ENCODE data around the gene SPATS2.

Gene SPATS2

DNA sequence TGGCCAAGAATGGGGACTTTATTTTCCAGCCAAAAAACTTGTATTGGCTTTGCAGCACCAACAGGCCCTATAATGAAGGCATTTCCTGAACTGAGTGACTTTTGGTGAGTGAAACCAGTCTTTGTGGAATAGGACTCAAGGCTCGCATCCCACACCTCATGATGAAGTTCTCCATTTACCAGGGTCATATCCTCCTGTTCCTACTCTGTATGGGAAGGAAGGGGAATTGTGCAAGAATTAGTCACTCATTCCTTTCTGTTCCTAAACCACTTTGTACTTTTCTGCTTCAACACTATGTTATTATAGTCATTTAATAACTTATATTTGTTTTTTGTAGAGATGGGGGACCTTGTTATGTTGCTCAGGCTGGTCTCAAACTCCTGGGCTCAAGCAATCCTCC, 2.3 kb upstream of the SPATS2 start:
- TF ChIP-seq TAF1 (IDR thresholded peaks at IDR 0.05; ENCODE audit: borderline replicate concordance, insufficient read depth, low read length): no peak
- no peak for TF ChIP-seq POLR2AphosphoS5 (IDR thresholded peaks at IDR 0.05; ENCODE audit: low read depth, low read length)
- no peak for TF ChIP-seq FOXP2 (optimal IDR thresholded peaks at IDR 0.05; ENCODE audit: borderline replicate concordance, extremely low read depth, extremely low read length, insufficient read depth)
- TF ChIP-seq, protein P1, sequence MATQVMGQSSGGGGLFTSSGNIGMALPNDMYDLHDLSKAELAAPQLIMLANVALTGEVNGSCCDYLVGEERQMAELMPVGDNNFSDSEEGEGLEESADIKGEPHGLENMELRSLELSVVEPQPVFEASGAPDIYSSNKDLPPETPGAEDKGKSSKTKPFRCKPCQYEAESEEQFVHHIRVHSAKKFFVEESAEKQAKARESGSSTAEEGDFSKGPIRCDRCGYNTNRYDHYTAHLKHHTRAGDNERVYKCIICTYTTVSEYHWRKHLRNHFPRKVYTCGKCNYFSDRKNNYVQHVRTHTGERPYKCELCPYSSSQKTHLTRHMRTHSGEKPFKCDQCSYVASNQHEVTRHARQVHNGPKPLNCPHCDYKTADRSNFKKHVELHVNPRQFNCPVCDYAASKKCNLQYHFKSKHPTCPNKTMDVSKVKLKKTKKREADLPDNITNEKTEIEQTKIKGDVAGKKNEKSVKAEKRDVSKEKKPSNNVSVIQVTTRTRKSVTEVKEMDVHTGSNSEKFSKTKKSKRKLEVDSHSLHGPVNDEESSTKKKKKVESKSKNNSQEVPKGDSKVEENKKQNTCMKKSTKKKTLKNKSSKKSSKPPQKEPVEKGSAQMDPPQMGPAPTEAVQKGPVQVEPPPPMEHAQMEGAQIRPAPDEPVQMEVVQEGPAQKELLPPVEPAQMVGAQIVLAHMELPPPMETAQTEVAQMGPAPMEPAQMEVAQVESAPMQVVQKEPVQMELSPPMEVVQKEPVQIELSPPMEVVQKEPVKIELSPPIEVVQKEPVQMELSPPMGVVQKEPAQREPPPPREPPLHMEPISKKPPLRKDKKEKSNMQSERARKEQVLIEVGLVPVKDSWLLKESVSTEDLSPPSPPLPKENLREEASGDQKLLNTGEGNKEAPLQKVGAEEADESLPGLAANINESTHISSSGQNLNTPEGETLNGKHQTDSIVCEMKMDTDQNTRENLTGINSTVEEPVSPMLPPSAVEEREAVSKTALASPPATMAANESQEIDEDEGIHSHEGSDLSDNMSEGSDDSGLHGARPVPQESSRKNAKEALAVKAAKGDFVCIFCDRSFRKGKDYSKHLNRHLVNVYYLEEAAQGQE (IDR thresholded peaks at IDR 0.05; ENCODE audit: insufficient read depth in 1 of 2, low read depth in 2 of 2, low read length in 2 of 2): no peak

DNA sequence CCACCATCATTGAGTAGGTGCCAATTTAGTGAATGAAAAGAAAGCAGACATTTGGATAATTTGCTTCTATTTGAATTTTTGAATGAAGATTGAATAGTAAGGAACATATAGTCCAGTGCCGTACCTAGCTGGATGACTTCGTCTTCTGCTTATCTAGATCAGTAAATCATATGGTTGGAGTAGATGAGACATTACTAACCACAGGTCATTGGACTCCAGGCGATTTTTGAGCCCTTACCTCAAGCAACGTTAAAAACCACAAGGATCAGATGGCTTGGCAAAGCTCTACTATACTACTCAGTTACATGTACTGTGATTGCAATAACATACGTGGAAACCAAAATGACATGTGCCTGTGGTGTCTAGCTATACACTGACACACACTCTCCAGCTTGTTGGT, 1.7 kb upstream of the SPATS2 start:
- TF ChIP-seq POLR2AphosphoS5 (IDR thresholded peaks at IDR 0.05; ENCODE audit: low read depth, low read length) (no peak), SIN3A (IDR thresholded peaks at IDR 0.05; ENCODE audit: borderline replicate concordance, insufficient read depth, low read length) (no peak), TAF1 (IDR thresholded peaks at IDR 0.05; ENCODE audit: borderline replicate concordance, insufficient read depth, low read length) (no peak), FOXP2 (optimal IDR thresholded peaks at IDR 0.05; ENCODE audit: borderline replicate concordance, extremely low read depth, extremely low read length, insufficient read depth) (no peak)
- TF ChIP-seq, protein P1 (IDR thresholded peaks at IDR 0.05; ENCODE audit: insufficient read depth in 1 of 2, low read depth in 2 of 2, low read length in 2 of 2): no peak

DNA sequence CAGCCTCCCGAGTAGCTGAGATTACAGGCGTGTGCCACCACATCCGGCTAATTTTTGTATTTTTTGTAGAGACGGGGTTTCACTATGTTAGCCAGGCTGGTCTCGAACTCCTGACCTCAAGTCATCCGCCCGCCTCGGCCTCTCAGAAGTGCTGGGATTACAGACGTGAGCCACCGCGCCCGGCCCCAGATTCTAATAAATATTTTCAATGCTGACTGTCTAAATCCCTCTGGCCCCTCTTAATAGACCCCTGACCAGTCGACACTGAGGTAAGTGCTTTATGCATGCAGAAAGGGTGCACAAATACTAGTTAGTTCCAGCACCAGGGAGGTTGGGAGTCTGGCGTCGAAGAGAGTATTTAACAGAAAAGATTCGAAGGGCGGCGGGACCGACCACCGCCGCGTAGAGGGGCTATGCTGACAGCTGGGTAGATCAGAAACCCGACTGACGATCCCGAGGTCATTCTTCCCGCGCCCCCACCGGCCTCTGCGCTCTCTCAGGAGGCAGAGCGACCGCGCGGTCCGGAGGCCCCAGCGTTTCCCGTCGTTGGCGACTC, 1.1 kb upstream of the SPATS2 start:
- TF ChIP-seq POLR2AphosphoS5 (IDR thresholded peaks at IDR 0.05; ENCODE audit: low read depth, low read length) (no peak), SIN3A (IDR thresholded peaks at IDR 0.05; ENCODE audit: borderline replicate concordance, insufficient read depth, low read length) (no peak), TAF1 (IDR thresholded peaks at IDR 0.05; ENCODE audit: borderline replicate concordance, insufficient read depth, low read length) (no peak), FOXP2 (optimal IDR thresholded peaks at IDR 0.05; ENCODE audit: borderline replicate concordance, extremely low read depth, extremely low read length, insufficient read depth) (no peak)
- TF ChIP-seq, protein P1 (IDR thresholded peaks at IDR 0.05; ENCODE audit: insufficient read depth in 1 of 2, low read depth in 2 of 2, low read length in 2 of 2): no peak

DNA sequence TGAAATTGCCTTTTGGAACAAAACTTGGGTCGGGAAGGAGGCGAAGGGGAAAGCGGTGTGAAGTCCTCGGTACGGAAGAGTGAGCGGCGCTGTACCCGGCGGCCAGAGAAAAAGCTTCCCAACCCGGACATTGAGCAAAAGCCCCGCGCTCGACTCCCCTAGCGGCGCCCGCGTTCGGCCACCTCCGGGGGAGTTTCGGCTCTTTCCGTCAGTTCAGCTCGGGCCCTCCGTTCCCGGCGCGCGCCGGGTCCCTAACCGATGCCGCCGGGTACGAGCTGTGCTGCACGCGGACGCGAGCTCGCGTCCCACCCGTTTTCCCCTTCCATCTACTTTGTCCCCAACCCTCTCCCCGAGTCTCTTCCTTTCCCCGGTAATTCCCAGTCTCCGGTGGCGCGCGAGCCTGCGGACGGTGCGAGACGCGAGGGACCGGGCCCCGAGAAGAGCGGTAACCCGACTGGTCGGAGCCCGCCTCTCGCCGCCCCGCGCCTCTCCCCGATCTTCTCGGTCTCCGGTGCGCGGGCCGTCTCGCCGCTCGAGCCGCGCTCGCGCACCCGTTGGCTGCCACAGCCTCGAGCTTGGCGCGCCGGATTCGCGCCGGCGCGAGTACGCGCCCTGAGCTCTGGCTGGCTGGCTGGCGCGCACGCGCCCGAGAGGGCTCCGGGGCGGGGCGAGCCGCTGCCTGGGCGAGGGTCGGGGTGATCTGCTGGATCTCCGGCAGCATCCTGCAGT, 446 bp upstream of the SPATS2 start:
- TF ChIP-seq FOXP2 (optimal IDR thresholded peaks at IDR 0.05; ENCODE audit: borderline replicate concordance, extremely low read depth, extremely low read length, insufficient read depth): peak; percentile 69
- peak; percentile 85; the same call in 1 of the 2 replicates for TF ChIP-seq TAF1 (IDR thresholded peaks at IDR 0.05; ENCODE audit: borderline replicate concordance, insufficient read depth, low read length)
- no peak; the same call in 1 of the 2 replicates for TF ChIP-seq POLR2AphosphoS5 (IDR thresholded peaks at IDR 0.05; ENCODE audit: low read depth, low read length)
- TF ChIP-seq, protein P1 (IDR thresholded peaks at IDR 0.05; ENCODE audit: insufficient read depth in 1 of 2, low read depth in 2 of 2, low read length in 2 of 2): no peak
- TF ChIP-seq SIN3A (IDR thresholded peaks at IDR 0.05; ENCODE audit: borderline replicate concordance, insufficient read depth, low read length): no peak

Data from PFSK-1 (cell line).